ENCODE measurements around the gene RDH12. TPM values are rescaled to one million over a fixed set of nuclear protein-coding genes. Genes with fewer than 3 reads are reported as not detected.

The RDH12 gene
- total RNA-seq, 4 donors from 2014 or later = 27.3 to 99.8 (median 81.8) TPM

DNA sequence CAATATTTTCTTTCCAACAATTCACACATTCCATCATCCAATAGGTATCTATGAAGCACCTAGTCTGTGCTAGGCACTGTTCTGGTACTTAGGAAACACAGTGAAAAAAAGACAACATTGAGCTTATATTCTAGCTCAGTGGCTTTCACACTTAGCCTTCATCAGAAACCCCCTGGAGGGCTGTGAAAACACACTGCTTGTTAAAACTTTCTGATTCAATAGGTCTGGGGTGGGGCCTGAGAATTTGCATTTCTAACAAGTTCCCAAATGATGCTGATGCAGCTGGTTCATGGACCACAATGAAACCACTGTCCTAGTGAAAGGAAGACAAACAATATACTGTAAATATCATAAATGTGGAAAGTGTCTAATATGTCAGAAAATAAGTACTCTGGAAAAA lies 33.1 kb upstream of the RDH12 start:
- H3K4me1 ChIP-seq = peaks cover 55% of the 10 kb centered on the region
- H3K27me3 ChIP-seq = no peaks in the 10 kb centered on the region
- no peak overlapping the region for H3K4me3 ChIP-seq
- TF ChIP-seq POLR2AphosphoS5 (IDR thresholded peaks at IDR 0.05) (no peak), POLR2A (IDR thresholded peaks at IDR 0.05) (no peak), EP300 (IDR thresholded peaks at IDR 0.05) (no peak)
- TF ChIP-seq, protein P1, sequence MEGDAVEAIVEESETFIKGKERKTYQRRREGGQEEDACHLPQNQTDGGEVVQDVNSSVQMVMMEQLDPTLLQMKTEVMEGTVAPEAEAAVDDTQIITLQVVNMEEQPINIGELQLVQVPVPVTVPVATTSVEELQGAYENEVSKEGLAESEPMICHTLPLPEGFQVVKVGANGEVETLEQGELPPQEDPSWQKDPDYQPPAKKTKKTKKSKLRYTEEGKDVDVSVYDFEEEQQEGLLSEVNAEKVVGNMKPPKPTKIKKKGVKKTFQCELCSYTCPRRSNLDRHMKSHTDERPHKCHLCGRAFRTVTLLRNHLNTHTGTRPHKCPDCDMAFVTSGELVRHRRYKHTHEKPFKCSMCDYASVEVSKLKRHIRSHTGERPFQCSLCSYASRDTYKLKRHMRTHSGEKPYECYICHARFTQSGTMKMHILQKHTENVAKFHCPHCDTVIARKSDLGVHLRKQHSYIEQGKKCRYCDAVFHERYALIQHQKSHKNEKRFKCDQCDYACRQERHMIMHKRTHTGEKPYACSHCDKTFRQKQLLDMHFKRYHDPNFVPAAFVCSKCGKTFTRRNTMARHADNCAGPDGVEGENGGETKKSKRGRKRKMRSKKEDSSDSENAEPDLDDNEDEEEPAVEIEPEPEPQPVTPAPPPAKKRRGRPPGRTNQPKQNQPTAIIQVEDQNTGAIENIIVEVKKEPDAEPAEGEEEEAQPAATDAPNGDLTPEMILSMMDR (IDR thresholded peaks at IDR 0.05) = no peak
- H3K36me3 ChIP-seq = no peaks in the 10 kb centered on the region
- no peak for DNase-seq (ENCODE audit: low spot score in 2 of 2)
- no peak overlapping the region for H3K27ac ChIP-seq
- H3K9me3 ChIP-seq = no peaks in the 10 kb centered on the region

DNA sequence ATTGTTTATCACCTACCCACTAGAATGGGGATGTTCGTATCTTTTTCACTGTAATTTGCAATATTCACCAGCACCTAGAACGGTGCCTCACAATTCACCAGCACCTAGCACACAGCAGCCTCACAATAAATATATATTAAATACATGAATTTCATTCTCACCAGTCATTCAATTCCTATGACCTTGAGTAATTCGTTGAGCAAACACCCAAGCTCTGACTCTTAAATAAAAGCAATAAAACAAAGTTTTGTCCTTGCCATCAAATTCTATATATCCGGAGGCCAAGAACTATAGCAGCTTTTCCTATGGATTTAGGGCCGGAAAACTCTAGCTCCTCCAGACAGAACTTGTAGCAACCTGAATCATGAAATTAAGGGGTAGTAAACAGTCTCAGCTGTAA lies 28.2 kb upstream of the RDH12 start:
- no peak for DNase-seq (ENCODE audit: low spot score in 2 of 2)
- H3K4me1 ChIP-seq = peaks cover 42% of the 10 kb centered on the region
- no peaks in the 10 kb centered on the region for H3K9me3 ChIP-seq
- 36% methylated on average over 5 of the region's 5 CpGs for WGBS
- TF ChIP-seq POLR2A (IDR thresholded peaks at IDR 0.05) = no peak
- no peak for TF ChIP-seq POLR2AphosphoS5 (IDR thresholded peaks at IDR 0.05)
- no peak for TF ChIP-seq EP300 (IDR thresholded peaks at IDR 0.05)
- TF ChIP-seq, protein P1 (IDR thresholded peaks at IDR 0.05) = no peak
- H3K27ac ChIP-seq = no peak overlapping the region
- H3K4me3 ChIP-seq = peak overlapping the region; percentile 66
- no peaks in the 10 kb centered on the region for H3K27me3 ChIP-seq
- H3K36me3 ChIP-seq = peaks cover 4% of the 10 kb centered on the region

DNA sequence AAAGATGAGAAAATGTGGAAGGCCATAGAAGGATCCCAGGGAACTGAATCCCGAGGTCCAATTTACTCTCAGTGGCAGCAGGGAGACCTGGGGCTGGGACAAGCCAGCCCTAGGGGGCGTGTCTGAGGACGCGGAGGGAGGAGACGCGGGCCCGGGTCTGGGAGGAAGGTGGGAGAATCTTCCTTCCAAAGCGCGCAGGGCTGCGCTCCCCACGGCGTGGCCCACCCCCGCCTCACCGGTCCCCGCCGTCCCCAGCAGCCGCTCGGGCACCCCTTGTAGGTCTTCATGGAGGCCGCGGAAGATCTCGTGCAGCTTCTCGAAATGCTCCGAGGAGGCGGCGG lies 27.6 kb upstream of the RDH12 start:
- Histone ChIP-seq H3K4me3 (peak overlapping the region; percentile 66), H3K27me3 (no peaks in the 10 kb centered on the region), H3K9me3 (no peaks in the 10 kb centered on the region), H3K27ac (peak overlapping the region; percentile 98), H3K36me3 (peaks cover 4% of the 10 kb centered on the region), H3K4me1 (peaks cover 36% of the 10 kb centered on the region)
- 0% methylated on average over 7 of the region's 25 CpGs for WGBS
- TF ChIP-seq POLR2AphosphoS5 (IDR thresholded peaks at IDR 0.05) (no peak), POLR2A (IDR thresholded peaks at IDR 0.05) (no peak), EP300 (IDR thresholded peaks at IDR 0.05) (no peak)
- TF ChIP-seq, protein P1 (IDR thresholded peaks at IDR 0.05) = peak in 1 of 2 donors; percentile 17
- DNase-seq (ENCODE audit: low spot score in 2 of 2) = peak; percentile 83 to 84

DNA sequence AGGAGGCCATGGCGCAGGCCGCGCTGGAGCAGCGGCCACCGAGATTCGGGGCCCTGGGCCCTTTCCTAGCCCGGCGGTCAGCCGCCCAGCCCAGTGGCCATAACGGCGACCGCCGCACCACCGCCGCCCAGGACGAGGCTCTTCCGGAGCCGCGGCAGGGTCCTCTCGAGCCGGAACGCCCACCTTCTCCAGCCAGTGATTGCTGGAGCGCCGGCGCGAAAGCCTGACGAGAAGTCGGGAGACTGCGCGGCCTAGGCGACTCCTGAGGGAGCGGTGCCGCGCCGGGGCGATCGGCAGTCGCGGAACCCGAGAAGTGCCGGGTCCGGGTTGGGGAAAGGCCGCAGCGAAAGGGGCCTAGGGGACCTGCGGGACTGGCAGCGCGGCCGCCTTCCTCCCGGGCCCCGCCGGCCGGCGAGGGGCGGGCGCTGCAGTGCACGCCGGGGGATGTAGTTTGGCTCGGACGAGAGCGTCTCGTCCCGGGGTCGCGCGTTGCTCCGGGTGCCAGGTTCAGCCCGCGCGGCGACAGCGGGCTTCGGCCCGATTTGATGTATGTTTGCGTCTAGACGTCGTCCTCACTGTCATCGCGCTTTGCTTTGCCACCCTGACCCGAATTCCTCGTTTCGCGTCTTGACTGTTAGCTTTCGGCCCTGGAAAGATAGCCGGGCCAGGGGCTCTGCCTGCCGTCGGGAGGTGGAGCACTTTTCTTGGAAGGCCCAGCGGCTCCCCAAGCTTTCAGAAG lies 27.0 kb upstream of the RDH12 start, which contains the start of gene VTI1B:
Gene VTI1B (minus strand): TSS at position 153 of the 739 bp plus-strand sequence. CDS start 143 bp downstream, at position 10.
- H3K4me1 ChIP-seq = peaks cover 36% of the 10 kb centered on the region
- DNase-seq (ENCODE audit: low spot score in 2 of 2) = peak; percentile 78 to 88

DNA sequence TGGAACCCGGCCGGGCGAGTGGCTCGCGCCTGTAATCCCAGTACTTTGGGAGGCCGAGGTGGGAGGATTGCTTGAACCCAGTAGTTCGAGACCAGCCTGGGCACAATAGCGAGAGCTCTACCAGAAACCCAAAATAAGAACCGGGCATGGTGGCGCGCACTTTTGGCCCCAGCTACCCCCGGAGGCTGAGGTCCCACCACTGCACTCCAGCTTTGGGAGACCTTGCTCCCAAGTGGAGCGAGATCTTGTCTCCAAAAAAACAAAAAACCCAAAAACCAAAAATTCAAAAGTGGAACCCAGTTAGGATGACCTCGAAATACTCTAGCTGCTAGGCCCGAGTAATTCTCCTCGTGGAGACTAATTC lies 26.5 kb upstream of the RDH12 start:
- Histone ChIP-seq H3K9me3 (no peaks in the 10 kb centered on the region), H3K4me3 (peak overlapping the region; percentile 66), H3K4me1 (peaks cover 36% of the 10 kb centered on the region), H3K27me3 (no peaks in the 10 kb centered on the region), H3K27ac (peak overlapping the region; percentile 98), H3K36me3 (peaks cover 4% of the 10 kb centered on the region)
- DNase-seq (ENCODE audit: low spot score in 2 of 2) = no peak
- TF ChIP-seq, protein P1 (IDR thresholded peaks at IDR 0.05) = no peak
- TF ChIP-seq POLR2A (IDR thresholded peaks at IDR 0.05) (no peak), EP300 (IDR thresholded peaks at IDR 0.05) (no peak), POLR2AphosphoS5 (IDR thresholded peaks at IDR 0.05) (no peak)
- 44% methylated on average over 10 of the region's 16 CpGs for WGBS

More for the DNA sequence above, 27.0 kb upstream of the RDH12 start, which contains the start of gene VTI1B:
- no peaks in the 10 kb centered on the region for H3K9me3 ChIP-seq
- peak within 1 kb of the TSS; percentile 66 for H3K4me3 ChIP-seq
- 7% methylated on average over 3 of the region's 87 CpGs for WGBS
- TF ChIP-seq EP300 (IDR thresholded peaks at IDR 0.05) (no peak), POLR2AphosphoS5 (IDR thresholded peaks at IDR 0.05) (peak in 2 of 3 donors; percentile 63 to 78), POLR2A (IDR thresholded peaks at IDR 0.05) (peak; percentile 49 to 71)
- TF ChIP-seq, protein P1 (IDR thresholded peaks at IDR 0.05) = no peak
- H3K36me3 ChIP-seq = peaks cover 4% of the 10 kb centered on the region
- peak within 1 kb of the TSS; percentile 98 for H3K27ac ChIP-seq
- no peaks in the 10 kb centered on the region for H3K27me3 ChIP-seq

All from suprapubic skin (tissue), 4 donors.